Muscle of leg (tissue), 11 donors: ENCODE results near the gene BATF3. TPM values are rescaled to one million over a fixed set of nuclear protein-coding genes. Genes with fewer than 3 reads are reported as not detected.

Experiments used
- DNase-seq: peaks from one replicate; pipeline ENCODE4 v3.0.0; 2013
- H3K27ac ChIP-seq: one replicate; pipeline ENCODE4 v1.5.1; 2013; ENCODE audit warnings: mild to moderate bottlenecking, low read length, control low read depth
- H3K27me3 ChIP-seq: one replicate; pipeline ENCODE4 v1.6.1; 2013; ENCODE audit warnings: low read length; ENCODE audit not compliant: control insufficient read depth, insufficient read depth
- H3K36me3 ChIP-seq: one replicate; pipeline ENCODE4 v1.6.1; 2013; ENCODE audit warnings: low read length; ENCODE audit not compliant: control insufficient read depth, insufficient read depth
- H3K4me1 ChIP-seq: one replicate; pipeline ENCODE4 v1.6.1; 2013; ENCODE audit warnings: low read length; ENCODE audit not compliant: control insufficient read depth, insufficient read depth
- H3K4me3 ChIP-seq: one replicate; pipeline ENCODE4 v1.5.1; 2013; ENCODE audit warnings: low read length, control low read depth
- H3K9me3 ChIP-seq: replicated peaks from 2 replicates; pipeline ENCODE4 v1.6.1; 2013; ENCODE audit warnings: low read depth, low read length; ENCODE audit not compliant: control insufficient read depth
- WGBS: methylation state at CpG from one replicate; pipeline ENCODE4 v1.1.5; 2013; ENCODE audit warnings: missing lambda C conversion rate; ENCODE audit not compliant: insufficient coverage; 5-methylcytosine and 5-hydroxymethylcytosine counted together
- polyA plus RNA-seq, 8 donors: library from polyadenylated mRNA; unstranded; fragments of 120-200 nt; gene quantifications; one replicate each; pipeline versions ENCODE4 v1.2.1 to v1.2.3, GENCODE V29; 2013; ENCODE audit warnings: inconsistent platforms in 1 of 8, low replicate concordance in 1 of 8; ENCODE audit not compliant: insufficient read length in 8 of 8, insufficient read depth in 1 of 8
- total RNA-seq: library from RNA; stranded (reverse); fragments of 120-200 nt; gene quantifications from one replicate; pipeline ENCODE4 v1.2.4, GENCODE V29; 2013

BATF3 gene
- total and polyA plus RNA-seq, 9 donors = 1.5 to 2.3 (median 1.8) TPM

DNA sequence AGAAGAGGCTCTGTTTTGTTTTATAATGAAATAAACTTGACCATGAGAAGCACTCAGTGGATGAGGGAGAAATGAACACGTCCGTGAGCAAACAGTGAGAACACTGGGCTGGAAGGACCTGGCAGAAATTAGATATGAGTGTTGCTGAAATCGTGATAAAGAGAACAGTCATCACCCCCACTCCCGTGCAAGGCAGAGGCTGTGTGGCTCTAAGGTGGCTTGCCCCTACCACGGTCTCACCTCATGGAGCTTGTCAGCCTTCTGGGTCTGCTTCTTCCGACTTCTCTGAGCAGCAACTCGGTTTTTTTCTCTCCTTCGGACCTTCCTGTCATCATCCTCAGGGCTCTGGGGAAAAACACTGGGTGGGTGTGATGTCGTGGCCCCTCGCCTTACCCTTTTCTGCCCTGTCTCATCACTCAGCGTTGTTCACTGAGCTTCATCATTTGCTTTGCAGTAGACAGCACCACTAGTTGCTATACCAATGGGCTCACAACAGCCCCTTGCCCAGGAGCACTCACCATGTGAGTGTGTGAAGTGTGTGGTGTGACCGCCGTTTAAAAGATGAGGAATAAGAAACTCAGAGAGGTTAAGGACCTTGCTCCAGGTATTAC is 2.8 kb downstream of the BATF3 start:
- Histone ChIP-seq H3K4me3 (no peak overlapping the region), H3K4me1 (peaks cover 24% of the 10 kb centered on the region), H3K27ac (no peak overlapping the region), H3K27me3 (peaks cover 39% of the 10 kb centered on the region), H3K36me3 (no peaks in the 10 kb centered on the region), H3K9me3 (no peaks in the 10 kb centered on the region)
- no peak for DNase-seq
- WGBS = 70% methylated on average over 2 of the region's 13 CpGs

DNA sequence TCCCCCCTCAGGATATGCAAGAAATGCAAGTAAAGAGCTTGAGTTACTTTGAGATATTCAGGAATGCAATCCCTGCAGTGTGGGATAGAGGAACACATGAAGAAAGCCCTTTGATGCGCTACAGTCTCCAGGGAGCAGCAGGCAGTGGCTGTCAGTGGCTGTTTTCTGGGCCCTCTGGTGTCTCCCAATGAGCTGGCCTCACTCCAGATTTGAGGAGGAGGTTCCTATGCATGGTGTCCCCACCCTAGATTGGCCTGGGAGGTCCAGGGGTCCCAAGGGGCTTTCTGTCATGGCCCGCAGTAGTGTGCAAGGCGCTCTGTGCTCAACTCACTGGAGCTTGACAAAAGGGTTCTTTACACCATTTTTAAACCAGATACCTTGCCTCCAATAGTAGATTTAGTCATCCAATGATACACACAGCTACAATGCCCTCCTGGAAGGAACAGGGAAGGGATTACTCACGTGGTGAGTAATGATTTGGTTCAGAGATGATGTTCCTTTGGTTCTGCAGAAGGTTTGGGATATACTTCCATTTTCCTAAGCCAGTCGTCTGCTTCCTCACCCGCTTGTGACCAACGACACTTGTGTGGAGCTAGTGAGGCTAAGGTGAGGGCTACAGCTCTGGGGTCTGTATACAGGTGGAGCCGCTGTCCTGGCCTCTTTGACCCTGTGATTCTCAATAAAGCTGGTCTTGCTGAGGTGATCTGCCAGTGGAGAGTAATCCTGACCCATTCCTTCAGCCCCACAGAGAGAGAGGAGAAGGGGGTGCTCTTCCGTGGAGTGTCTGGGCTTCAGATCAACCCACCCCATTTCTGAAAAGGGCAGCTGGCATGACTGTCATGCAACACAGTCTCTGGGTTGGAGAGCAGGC is 6.6 kb downstream of the BATF3 start:
- WGBS = 88% methylated on average over 4 of the region's 9 CpGs

DNA sequence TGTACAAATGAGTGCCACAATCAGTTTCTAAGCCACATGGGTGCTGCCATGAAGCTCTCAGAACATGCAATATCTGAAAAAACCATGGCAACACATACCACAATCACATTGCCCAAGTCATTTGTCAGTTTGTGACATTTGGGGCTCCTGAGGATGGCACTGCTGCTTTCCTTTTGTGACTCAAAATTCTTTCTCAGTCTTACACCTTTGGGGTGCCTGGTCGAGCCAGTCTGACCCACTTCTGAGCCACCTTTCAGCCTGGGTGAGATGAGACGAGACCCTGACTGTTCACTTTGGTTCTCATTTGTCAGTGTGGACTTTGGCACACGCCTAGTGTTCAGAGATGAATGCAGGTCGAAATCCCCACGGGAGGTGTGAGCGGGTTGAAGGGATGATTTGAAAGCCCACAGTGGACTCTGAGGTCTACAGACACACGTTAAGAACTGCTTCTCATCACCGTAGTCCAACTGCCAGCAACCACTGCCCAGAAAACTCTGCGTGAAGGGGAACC is 8.0 kb downstream of the BATF3 start:
- WGBS = 87% methylated on average over 2 of the region's 9 CpGs
- Histone ChIP-seq H3K27me3 (peaks cover 3% of the 10 kb centered on the region), H3K27ac (no peak overlapping the region), H3K36me3 (no peaks in the 10 kb centered on the region), H3K9me3 (no peaks in the 10 kb centered on the region), H3K4me1 (no peaks in the 10 kb centered on the region), H3K4me3 (no peak overlapping the region)
- DNase-seq = no peak

More for the DNA sequence above, 6.6 kb downstream of the BATF3 start:
- H3K27me3 ChIP-seq = peaks cover 10% of the 10 kb centered on the region
- H3K36me3 ChIP-seq = no peaks in the 10 kb centered on the region
- no peak for DNase-seq
- no peak overlapping the region for H3K27ac ChIP-seq
- H3K9me3 ChIP-seq = no peaks in the 10 kb centered on the region
- no peak overlapping the region for H3K4me3 ChIP-seq
- H3K4me1 ChIP-seq = no peaks in the 10 kb centered on the region

- Histone ChIP-seq H3K4me1 (no peaks in the 10 kb centered on the region), H3K9me3 (no peaks in the 10 kb centered on the region), H3K36me3 (no peaks in the 10 kb centered on the region), H3K27ac (no peak overlapping the region), H3K27me3 (peaks cover 2% of the 10 kb centered on the region), H3K4me3 (no peak overlapping the region)
- 90% methylated on average over 2 of the region's 4 CpGs for WGBS
- no peak for DNase-seq
These were observed 8.7 kb downstream of the BATF3 start for GRCh38 chr1:212690816-212691403.

- H3K4me3 ChIP-seq = no peak overlapping the region
- H3K27ac ChIP-seq = no peak overlapping the region
- DNase-seq = no peak
- no peaks in the 10 kb centered on the region for H3K36me3 ChIP-seq
- no peaks in the 10 kb centered on the region for H3K4me1 ChIP-seq
- H3K9me3 ChIP-seq = no peaks in the 10 kb centered on the region
- WGBS = 62% methylated on average over 7 of the region's 12 CpGs
- H3K27me3 ChIP-seq = peaks cover 2% of the 10 kb centered on the region
These were observed 9.7 kb downstream of the BATF3 start for GRCh38 chr1:212689758-212690529.

- no peak for DNase-seq
- Histone ChIP-seq H3K9me3 (no peaks in the 10 kb centered on the region), H3K27me3 (peaks cover 2% of the 10 kb centered on the region), H3K27ac (no peak overlapping the region), H3K36me3 (no peaks in the 10 kb centered on the region), H3K4me1 (no peaks in the 10 kb centered on the region), H3K4me3 (no peak overlapping the region)
- WGBS = 67% methylated on average over 3 of the region's 5 CpGs
These were observed 10.4 kb downstream of the BATF3 start for GRCh38 chr1:212689196-212689725.

- Histone ChIP-seq H3K27ac (no peak overlapping the region), H3K9me3 (no peaks in the 10 kb centered on the region), H3K27me3 (peaks cover 2% of the 10 kb centered on the region), H3K36me3 (no peaks in the 10 kb centered on the region), H3K4me1 (no peaks in the 10 kb centered on the region), H3K4me3 (no peak overlapping the region)
- no peak for DNase-seq
- WGBS = 50% methylated on average over 2 of the region's 7 CpGs
These were observed 11.1 kb downstream of the BATF3 start for GRCh38 chr1:212688341-212689047.

DNA sequence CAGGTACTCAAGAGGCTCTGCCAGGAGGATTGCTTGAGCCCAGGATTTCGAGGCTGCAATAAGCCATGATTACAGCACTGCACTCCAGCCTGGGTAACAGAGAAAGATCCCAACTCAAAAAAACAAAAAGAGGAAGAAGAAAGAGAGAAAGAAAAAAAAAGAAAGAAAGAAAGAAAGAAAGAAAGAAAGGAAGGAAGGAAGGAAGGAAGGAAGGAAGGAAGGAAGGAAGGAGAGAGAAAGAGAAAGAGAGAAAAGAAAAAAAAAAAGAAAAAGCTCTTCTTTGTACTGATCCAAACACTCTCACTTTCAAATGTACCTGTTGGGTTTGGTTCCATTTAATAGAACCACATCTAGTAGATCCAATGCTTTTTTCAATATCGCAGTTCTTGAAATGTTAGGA is 11.8 kb downstream of the BATF3 start:
- DNase-seq = no peak
- Histone ChIP-seq H3K27ac (no peak overlapping the region), H3K36me3 (no peaks in the 10 kb centered on the region), H3K9me3 (no peaks in the 10 kb centered on the region), H3K4me3 (no peak overlapping the region), H3K27me3 (peaks cover 2% of the 10 kb centered on the region), H3K4me1 (no peaks in the 10 kb centered on the region)
- no CpG with 5 or more reads among the region's 2 CpGs for WGBS

- no peak for DNase-seq
- H3K27ac ChIP-seq = no peak overlapping the region
- WGBS = 95% methylated on average over 11 of the region's 11 CpGs
- no peaks in the 10 kb centered on the region for H3K36me3 ChIP-seq
- no peaks in the 10 kb centered on the region for H3K9me3 ChIP-seq
- no peak overlapping the region for H3K4me3 ChIP-seq
- no peaks in the 10 kb centered on the region for H3K4me1 ChIP-seq
- peaks cover under 1% of the 10 kb centered on the region for H3K27me3 ChIP-seq
These were observed 13.0 kb downstream of the BATF3 start for GRCh38 chr1:212686591-212686990.
